HG03432 (cell line): ENCODE results near the gene COLEC12.
A peak's percentile ranks its signal among the peaks of the same experiment; 100 is the strongest.

Experiments used
- ATAC-seq: cut with Tn5 transposase; IDR thresholded peaks from one replicate; pipeline ENCODE4 v1.9.1; 2021; ENCODE audit warnings: mild to moderate bottlenecking, moderate library complexity; ENCODE audit not compliant: unreplicated experiment

Gene COLEC12

GRCh38 chr18:500632-501405, at the start of gene COLEC12:
Gene COLEC12, minus strand, starts transcription at chr18:500701. Its CDS starts 187 bp downstream, at chr18:500514.
- ATAC-seq = no peak

DNA sequence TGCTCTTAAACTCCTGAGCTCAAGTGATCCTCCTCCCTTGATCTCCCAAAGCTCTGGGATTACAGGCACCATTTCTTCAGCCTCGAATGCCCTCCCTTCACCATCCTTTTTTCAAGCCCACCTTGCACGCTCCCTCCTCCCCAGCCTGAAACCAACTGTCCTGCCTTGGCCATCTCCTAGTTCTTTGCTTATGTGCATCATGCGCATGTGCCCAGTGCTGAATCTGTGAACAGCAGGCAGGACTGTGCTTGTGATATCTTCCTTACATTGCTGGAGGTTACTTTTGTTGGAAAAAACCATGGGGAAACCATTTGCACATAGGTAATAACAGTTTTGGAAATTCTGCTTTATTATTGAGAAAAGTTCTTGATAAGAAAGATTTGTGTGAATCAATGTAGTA, 49.5 kb upstream of the COLEC12 start:
- ATAC-seq = no peak

- ATAC-seq = no peak
These were observed 43.1 kb upstream of the COLEC12 start for GRCh38 chr18:543447-544078.

- ATAC-seq = no peak
These were observed 33.6 kb upstream of the COLEC12 start for GRCh38 chr18:533995-534601.

- ATAC-seq = no peak
These were observed 32.1 kb upstream of the COLEC12 start for GRCh38 chr18:532632-533031.

- ATAC-seq = no peak
These were observed 31.5 kb upstream of the COLEC12 start for GRCh38 chr18:532018-532417.

DNA sequence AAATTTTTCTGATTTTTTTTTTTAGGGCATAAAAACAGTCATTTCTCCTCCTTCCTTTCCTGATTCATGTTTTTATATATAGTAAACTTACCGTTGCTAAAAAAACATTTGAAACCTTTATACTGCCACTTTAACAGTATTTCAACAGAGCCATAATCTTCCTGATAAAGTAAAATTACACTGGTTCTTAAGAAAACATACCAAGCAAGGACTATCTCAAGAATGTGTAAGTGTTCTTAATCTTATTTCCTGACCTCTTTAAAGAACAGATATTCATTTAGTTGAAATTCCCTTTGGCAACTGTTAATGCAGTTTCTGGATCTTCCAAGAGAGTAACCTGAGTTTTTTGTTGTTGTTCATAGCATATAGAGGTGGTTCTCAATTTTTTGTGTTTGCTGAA, 26.6 kb upstream of the COLEC12 start:
- ATAC-seq = no peak

- no peak for ATAC-seq
These were observed 26.2 kb upstream of the COLEC12 start for GRCh38 chr18:526681-527080.

DNA sequence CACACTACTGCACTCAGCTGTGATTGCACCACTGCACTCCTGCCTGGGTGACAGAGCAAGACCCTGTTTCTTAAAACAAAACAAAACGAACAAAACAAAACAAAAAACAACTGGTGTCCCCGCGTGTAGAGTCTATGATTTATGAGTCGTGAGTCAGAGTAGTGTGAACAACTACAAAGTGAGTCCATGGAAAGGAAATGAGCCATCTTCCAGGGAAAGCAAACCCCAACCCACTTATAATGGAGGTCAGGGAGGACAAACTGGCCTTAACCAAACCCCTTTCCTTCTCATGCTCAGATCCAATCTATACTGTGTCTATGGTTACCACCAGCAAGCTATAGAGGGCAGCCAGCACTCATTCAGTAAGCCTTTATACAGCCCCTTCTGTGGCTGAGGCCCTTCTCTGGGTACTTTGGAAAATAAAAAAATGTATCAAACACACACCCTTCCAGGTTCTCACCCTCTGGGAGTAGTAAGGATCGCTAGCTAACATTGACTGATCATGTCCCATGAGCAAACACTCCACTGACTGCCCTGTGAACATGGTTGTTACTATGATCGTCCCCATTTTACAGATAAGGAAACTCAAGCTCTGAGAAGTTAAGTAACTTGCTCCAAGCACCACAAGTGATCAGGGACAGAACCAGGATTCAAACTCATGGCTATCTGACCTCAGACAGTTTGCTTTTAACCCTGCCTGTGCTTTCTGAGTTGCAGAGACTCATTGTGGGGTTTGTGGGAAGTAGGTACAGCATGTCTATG, 24.7 kb upstream of the COLEC12 start:
- no peak for ATAC-seq

GRCh38 chr18:524466-524865, 24.0 kb upstream of the COLEC12 start:
- ATAC-seq = peak; percentile 48

GRCh38 chr18:523561-523960, 23.1 kb upstream of the COLEC12 start:
- no peak for ATAC-seq

GRCh38 chr18:519019-519879, 18.7 kb upstream of the COLEC12 start:
- ATAC-seq = peak; percentile 92

DNA sequence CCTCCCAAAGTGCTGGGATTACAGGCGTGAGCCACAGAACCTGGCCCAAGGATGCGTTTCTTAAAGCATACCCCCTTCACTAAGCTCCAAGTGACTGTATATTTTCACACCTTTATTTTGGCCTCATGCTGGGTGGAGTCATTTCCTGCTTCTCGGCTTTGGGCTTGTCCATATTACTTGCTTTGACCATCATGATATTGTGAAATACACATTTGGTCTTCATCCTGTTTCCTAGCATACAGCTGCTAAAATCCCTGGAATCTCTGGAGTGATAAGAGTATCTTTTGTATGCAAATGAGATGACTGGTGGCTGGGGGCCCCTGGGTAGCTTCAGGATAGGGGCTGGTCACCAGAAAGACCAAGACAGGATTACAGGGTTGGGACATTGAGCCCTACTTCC, 17.6 kb upstream of the COLEC12 start:
- no peak for ATAC-seq

- no peak for ATAC-seq
These were observed 15.3 kb upstream of the COLEC12 start for GRCh38 chr18:515838-516237.

- ATAC-seq = no peak
These were observed 14.8 kb upstream of the COLEC12 start for GRCh38 chr18:515156-515815.

DNA sequence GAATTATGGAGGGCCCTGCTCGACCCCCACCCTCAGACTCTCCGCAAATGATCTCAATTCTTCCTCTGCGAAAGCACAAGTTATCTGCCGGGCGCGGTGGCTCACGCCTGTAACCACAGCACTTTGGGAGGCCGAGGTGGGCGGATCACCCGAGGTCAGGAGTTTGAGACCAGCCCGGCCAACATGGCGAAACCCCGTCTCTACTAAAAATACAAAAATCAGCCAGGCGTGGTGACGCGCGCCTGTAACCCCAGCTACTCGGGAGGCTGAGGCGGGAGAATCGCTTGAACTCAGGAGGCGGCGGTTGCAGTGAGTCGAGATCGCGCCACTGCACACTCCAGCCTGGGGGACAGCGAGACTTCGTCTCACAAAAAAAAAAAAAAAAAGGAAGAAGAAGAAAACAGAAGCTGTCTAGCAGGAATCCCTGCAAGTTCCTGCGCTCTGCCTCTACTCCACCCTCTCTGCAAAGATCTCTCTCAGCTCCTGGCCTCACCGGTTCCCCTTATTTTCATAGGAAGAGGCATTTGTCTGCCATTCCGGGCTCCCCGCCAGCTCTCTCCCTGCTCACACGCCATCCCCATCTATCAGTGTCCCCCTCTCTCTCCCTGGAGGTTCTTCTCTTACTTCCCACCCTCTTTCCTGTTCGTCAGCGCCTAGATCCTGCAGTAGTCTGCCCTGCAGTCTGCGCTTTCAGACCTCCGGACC, 13.5 kb upstream of the COLEC12 start:
- no peak for ATAC-seq

GRCh38 chr18:512957-513356, 12.5 kb upstream of the COLEC12 start:
- no peak for ATAC-seq

GRCh38 chr18:508835-509234, 8.3 kb upstream of the COLEC12 start:
- ATAC-seq = no peak

GRCh38 chr18:507636-508035, 7.1 kb upstream of the COLEC12 start:
- ATAC-seq = no peak
